Peyer's patch (tissue), 4 donors: Measurements from ENCODE around the gene RGS21.

Experiments
- CTCF ChIP-seq, 6 experiments: fragments of 450-650 bp in 4 of 6; fragments of 200-600 bp in 2 of 6; sonication (generic) in 1 of 6; IDR thresholded peaks; one replicate each; pipeline ENCODE4 v1.5.1; 2017 to 2019; ENCODE audit warnings: antibody characterized with exemption in 6 of 6, mild to moderate bottlenecking in 3 of 6, moderate library complexity in 1 of 6
- POLR2A ChIP-seq, 2 donors: fragments of 450-650 bp; IDR thresholded peaks; one replicate each; pipeline ENCODE4 v1.5.1; 2017; ENCODE audit warnings: antibody characterized with exemption in 2 of 2, mild to moderate bottlenecking in 2 of 2, moderate library complexity in 2 of 2

GRCh38 chr1:192277635-192278034 is 39.2 kb upstream of the RGS21 start:
- no peak for TF ChIP-seq CTCF (IDR thresholded peaks at IDR 0.05)
- TF ChIP-seq POLR2A (IDR thresholded peaks at IDR 0.05): no peak
